Suprapubic skin (tissue), 4 donors: ENCODE data around the gene CAMTA1.

Experiments used
- POLR2A ChIP-seq, 2 donors: fragments of 450-650 bp; IDR thresholded peaks; one replicate each; pipeline ENCODE4 v1.6.1; 2017; ENCODE audit warnings: antibody characterized with exemption in 2 of 2, mild to moderate bottlenecking in 2 of 2, moderate library complexity in 2 of 2
- POLR2AphosphoS5 ChIP-seq, 3 donors: sonication (generic); formaldehyde crosslinking; IDR thresholded peaks; one replicate each; pipeline ENCODE4 v1.6.1; 2017; ENCODE audit warnings: antibody characterized with exemption in 3 of 3
- TF ChIP-seq, protein P1 (sequence below), 2 donors: fragments of 200-600 bp in 1 of 2; fragments of 450-650 bp in 1 of 2; sonication (generic) in 1 of 2; IDR thresholded peaks; one replicate each; pipeline ENCODE4 v1.5.1; 2016 to 2019; ENCODE audit warnings: antibody characterized with exemption in 2 of 2, mild to moderate bottlenecking in 1 of 2, moderate library complexity in 1 of 2

- TF ChIP-seq, protein P1, sequence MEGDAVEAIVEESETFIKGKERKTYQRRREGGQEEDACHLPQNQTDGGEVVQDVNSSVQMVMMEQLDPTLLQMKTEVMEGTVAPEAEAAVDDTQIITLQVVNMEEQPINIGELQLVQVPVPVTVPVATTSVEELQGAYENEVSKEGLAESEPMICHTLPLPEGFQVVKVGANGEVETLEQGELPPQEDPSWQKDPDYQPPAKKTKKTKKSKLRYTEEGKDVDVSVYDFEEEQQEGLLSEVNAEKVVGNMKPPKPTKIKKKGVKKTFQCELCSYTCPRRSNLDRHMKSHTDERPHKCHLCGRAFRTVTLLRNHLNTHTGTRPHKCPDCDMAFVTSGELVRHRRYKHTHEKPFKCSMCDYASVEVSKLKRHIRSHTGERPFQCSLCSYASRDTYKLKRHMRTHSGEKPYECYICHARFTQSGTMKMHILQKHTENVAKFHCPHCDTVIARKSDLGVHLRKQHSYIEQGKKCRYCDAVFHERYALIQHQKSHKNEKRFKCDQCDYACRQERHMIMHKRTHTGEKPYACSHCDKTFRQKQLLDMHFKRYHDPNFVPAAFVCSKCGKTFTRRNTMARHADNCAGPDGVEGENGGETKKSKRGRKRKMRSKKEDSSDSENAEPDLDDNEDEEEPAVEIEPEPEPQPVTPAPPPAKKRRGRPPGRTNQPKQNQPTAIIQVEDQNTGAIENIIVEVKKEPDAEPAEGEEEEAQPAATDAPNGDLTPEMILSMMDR (IDR thresholded peaks at IDR 0.05), result no peak
- TF ChIP-seq POLR2A (IDR thresholded peaks at IDR 0.05) (no peak), POLR2AphosphoS5 (IDR thresholded peaks at IDR 0.05) (no peak)
Observed at GRCh38 chr1:7476861-7477547, 691.8 kb downstream of the CAMTA1 start.
